HG03575 (cell line): Measurements from ENCODE around the gene IP6K1.
A peak's percentile ranks its signal among the peaks of the same experiment; 100 is the strongest.
"Not testable (repeated sequence)": the region's sequence is repeated elsewhere in the genome, so short reads cannot be mapped to it uniquely, and the experiment has no call there.

Experiments
- ATAC-seq: cut with Tn5 transposase; IDR thresholded peaks from one replicate; pipeline ENCODE4 v1.9.1; 2021; ENCODE audit not compliant: unreplicated experiment, insufficient number of reproducible peaks, low FRiP score; ENCODE audit errors: extremely low read depth

IP6K1 gene

GRCh38 chr3:49786357-49787181 lies at the start of gene IP6K1:
IP6K1 (minus strand) TSS chr3:49786542; CDS start chr3:49748040, 38,502 bp downstream.
- ATAC-seq: peak; percentile 85

GRCh38 chr3:49831341-49831740 lies 45.0 kb upstream of the IP6K1 start:
- ATAC-seq: no peak

- no peak for ATAC-seq
These were observed 39.7 kb upstream of the IP6K1 start for GRCh38 chr3:49826016-49826415.

GRCh38 chr3:49823131-49823530 lies 36.8 kb upstream of the IP6K1 start:
- not testable (repeated sequence) for ATAC-seq

- ATAC-seq: no peak
These were observed 27.3 kb upstream of the IP6K1 start, which contains the start of gene UBA7 for GRCh38 chr3:49813497-49814174. UBA7 (minus strand) TSS chr3:49813953; CDS start chr3:49813787, 166 bp downstream.

- ATAC-seq: no peak
These were observed 26.7 kb upstream of the IP6K1 start for GRCh38 chr3:49812916-49813496.

GRCh38 chr3:49807431-49808114 lies 21.2 kb upstream of the IP6K1 start:
- no peak for ATAC-seq

GRCh38 chr3:49806850-49807249 lies 20.5 kb upstream of the IP6K1 start:
- no peak for ATAC-seq

GRCh38 chr3:49805897-49806701 lies 19.8 kb upstream of the IP6K1 start:
- ATAC-seq: no peak

- no peak for ATAC-seq
These were observed 19.0 kb upstream of the IP6K1 start for GRCh38 chr3:49805367-49805782.

GRCh38 chr3:49804141-49805041 lies 18.0 kb upstream of the IP6K1 start:
- no peak for ATAC-seq

GRCh38 chr3:49803465-49804140 lies 17.3 kb upstream of the IP6K1 start:
- ATAC-seq: no peak

GRCh38 chr3:49802719-49803464 lies 16.6 kb upstream of the IP6K1 start, which contains the start of gene INKA1:
INKA1 (plus strand) TSS chr3:49803261; CDS start chr3:49803393, 132 bp downstream.
- peak; percentile 30 for ATAC-seq

- no peak for ATAC-seq
These were observed 14.8 kb upstream of the IP6K1 start for GRCh38 chr3:49801160-49801559.

- no peak for ATAC-seq
These were observed 13.4 kb upstream of the IP6K1 start, which contains the start of gene CDHR4 for GRCh38 chr3:49799761-49800160. CDHR4 (minus strand) TSS chr3:49799873; CDS start chr3:49799812, 61 bp downstream.

GRCh38 chr3:49799105-49799504 lies 12.8 kb upstream of the IP6K1 start:
- no peak for ATAC-seq
